ENCODE results near the gene ASMTL.

GRCh38 chrX:1455948-1456280 lies 3.2 kb upstream of the ASMTL start:
- TF ChIP-seq POLR2AphosphoS5 (IDR thresholded peaks at IDR 0.05) (no peak), CTCF (IDR thresholded peaks at IDR 0.05) (no peak), POLR2A (IDR thresholded peaks at IDR 0.05) (no peak)

All from prostate gland (tissue), 2 donors.